Nephron (organoid): ENCODE data around the gene KCTD17.

Experiments
- H3K27ac Mint-ChIP-seq, 3 experiments: 2 replicates each; pipeline ENCODE4 v1.8.0; 2020; ENCODE audit warnings: mixed read lengths in 3 of 3, mild to moderate bottlenecking in 2 of 3, moderate library complexity in 1 of 3
- H3K27me3 Mint-ChIP-seq: 2 replicates; pipeline ENCODE4 v1.8.0; 2021; ENCODE audit warnings: low read depth, mild to moderate bottlenecking, moderate library complexity, mixed read lengths
- H3K36me3 Mint-ChIP-seq: 2 replicates; pipeline ENCODE4 v1.8.0; 2020; ENCODE audit warnings: low read depth, mixed read lengths
- H3K4me1 Mint-ChIP-seq: 2 replicates; pipeline ENCODE4 v1.8.0; 2020; ENCODE audit warnings: mixed read lengths
- H3K4me3 Mint-ChIP-seq, 3 experiments: 2 replicates each; pipeline ENCODE4 v1.8.0; 2020; ENCODE audit warnings: mild to moderate bottlenecking in 3 of 3, mixed read lengths in 3 of 3, moderate library complexity in 2 of 3
- H3K9me3 Mint-ChIP-seq: 2 replicates; pipeline ENCODE4 v1.8.0; 2020; ENCODE audit warnings: mixed read lengths
- TF ChIP-seq, protein P1 (sequence below), 3 experiments: fragments of 200-600 bp; sonication (generic); IDR thresholded peaks; one replicate each; pipeline ENCODE4 v1.5.0; 2021; ENCODE audit warnings: antibody characterized with exemption in 3 of 3; ENCODE audit not compliant: unreplicated experiment in 3 of 3

Gene KCTD17

GRCh38 chr22:37112084-37112728 is 60.7 kb downstream of the KCTD17 start:
- peaks cover 5% of the 10 kb centered on the region for H3K4me1 Mint-ChIP-seq
- H3K4me3 Mint-ChIP-seq, result no peak overlapping the region
- TF ChIP-seq, protein P1, sequence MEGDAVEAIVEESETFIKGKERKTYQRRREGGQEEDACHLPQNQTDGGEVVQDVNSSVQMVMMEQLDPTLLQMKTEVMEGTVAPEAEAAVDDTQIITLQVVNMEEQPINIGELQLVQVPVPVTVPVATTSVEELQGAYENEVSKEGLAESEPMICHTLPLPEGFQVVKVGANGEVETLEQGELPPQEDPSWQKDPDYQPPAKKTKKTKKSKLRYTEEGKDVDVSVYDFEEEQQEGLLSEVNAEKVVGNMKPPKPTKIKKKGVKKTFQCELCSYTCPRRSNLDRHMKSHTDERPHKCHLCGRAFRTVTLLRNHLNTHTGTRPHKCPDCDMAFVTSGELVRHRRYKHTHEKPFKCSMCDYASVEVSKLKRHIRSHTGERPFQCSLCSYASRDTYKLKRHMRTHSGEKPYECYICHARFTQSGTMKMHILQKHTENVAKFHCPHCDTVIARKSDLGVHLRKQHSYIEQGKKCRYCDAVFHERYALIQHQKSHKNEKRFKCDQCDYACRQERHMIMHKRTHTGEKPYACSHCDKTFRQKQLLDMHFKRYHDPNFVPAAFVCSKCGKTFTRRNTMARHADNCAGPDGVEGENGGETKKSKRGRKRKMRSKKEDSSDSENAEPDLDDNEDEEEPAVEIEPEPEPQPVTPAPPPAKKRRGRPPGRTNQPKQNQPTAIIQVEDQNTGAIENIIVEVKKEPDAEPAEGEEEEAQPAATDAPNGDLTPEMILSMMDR (IDR thresholded peaks at IDR 0.05; ENCODE audit: unreplicated experiment in 3 of 3), result no peak
- no peaks in the 10 kb centered on the region for H3K9me3 Mint-ChIP-seq
- H3K27me3 Mint-ChIP-seq, result peaks cover 30% of the 10 kb centered on the region
- no peaks in the 10 kb centered on the region for H3K36me3 Mint-ChIP-seq
- H3K27ac Mint-ChIP-seq, result no peak overlapping the region
